ENCODE results near the gene ZNF414.

ZNF414 gene

DNA sequence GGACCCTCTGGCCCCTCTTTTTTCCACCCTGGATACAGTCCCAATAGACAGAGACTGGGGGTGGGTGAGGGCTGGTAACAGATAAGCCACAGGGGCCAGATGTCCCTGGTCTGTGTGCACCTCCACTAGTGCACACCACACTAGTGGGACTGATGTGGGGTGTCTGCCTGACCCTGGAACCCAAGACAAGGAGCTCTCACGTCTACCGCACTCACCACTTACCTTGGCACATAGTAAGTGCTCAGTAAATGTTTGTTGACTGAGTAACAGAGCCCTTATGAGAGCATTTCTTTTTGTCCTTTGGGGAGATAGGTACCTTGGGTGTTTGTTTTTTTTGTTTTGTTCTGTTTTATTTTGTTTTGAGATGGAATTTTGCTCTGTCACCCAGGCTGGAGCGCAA, 23.1 kb upstream of the ZNF414 start:
- no peak overlapping the region for H3K4me3 ChIP-seq (ENCODE audit: low read length)
- no peaks in the 10 kb centered on the region for H4K20me1 ChIP-seq (ENCODE audit: insufficient read depth, low read length)
- H3K27ac ChIP-seq (ENCODE audit: low read length), result no peak overlapping the region
- H2AFZ ChIP-seq (ENCODE audit: low read length), result no peak overlapping the region
- no peaks in the 10 kb centered on the region for H3F3A ChIP-seq (ENCODE audit: insufficient read depth, low read length)
- H3K79me2 ChIP-seq (ENCODE audit: low read length), result no peaks in the 10 kb centered on the region
- H3K4me2 ChIP-seq (ENCODE audit: low read depth, low read length), result no peak overlapping the region
- no peaks in the 10 kb centered on the region for H3K9me3 ChIP-seq (replicated peaks; ENCODE audit: insufficient read depth, low read length)
- no peak overlapping the region for H3K9ac ChIP-seq (ENCODE audit: low read length)
- H3K4me1 ChIP-seq (ENCODE audit: low read length), result no peaks in the 10 kb centered on the region
- no peaks in the 10 kb centered on the region for H3K36me3 ChIP-seq (replicated peaks; ENCODE audit: insufficient read depth, low read length)
- H3K9me2 ChIP-seq (replicated peaks; ENCODE audit: insufficient read depth, low read length), result no peaks in the 10 kb centered on the region
- no peak for TF ChIP-seq EZH2 (optimal IDR thresholded peaks at IDR 0.05; ENCODE audit: low read depth, low read length)
- no peak for TF ChIP-seq EZH2phosphoT487 (IDR thresholded peaks at IDR 0.05; ENCODE audit: low read length)
- TF ChIP-seq, protein P1, sequence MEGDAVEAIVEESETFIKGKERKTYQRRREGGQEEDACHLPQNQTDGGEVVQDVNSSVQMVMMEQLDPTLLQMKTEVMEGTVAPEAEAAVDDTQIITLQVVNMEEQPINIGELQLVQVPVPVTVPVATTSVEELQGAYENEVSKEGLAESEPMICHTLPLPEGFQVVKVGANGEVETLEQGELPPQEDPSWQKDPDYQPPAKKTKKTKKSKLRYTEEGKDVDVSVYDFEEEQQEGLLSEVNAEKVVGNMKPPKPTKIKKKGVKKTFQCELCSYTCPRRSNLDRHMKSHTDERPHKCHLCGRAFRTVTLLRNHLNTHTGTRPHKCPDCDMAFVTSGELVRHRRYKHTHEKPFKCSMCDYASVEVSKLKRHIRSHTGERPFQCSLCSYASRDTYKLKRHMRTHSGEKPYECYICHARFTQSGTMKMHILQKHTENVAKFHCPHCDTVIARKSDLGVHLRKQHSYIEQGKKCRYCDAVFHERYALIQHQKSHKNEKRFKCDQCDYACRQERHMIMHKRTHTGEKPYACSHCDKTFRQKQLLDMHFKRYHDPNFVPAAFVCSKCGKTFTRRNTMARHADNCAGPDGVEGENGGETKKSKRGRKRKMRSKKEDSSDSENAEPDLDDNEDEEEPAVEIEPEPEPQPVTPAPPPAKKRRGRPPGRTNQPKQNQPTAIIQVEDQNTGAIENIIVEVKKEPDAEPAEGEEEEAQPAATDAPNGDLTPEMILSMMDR (IDR thresholded peaks at IDR 0.05; ENCODE audit: low read length), result no peak
- H3K27me3 ChIP-seq (replicated peaks; ENCODE audit: insufficient read depth, low read length), result peaks cover 78% of the 10 kb centered on the region
- DNase-seq, result no peak

DNA sequence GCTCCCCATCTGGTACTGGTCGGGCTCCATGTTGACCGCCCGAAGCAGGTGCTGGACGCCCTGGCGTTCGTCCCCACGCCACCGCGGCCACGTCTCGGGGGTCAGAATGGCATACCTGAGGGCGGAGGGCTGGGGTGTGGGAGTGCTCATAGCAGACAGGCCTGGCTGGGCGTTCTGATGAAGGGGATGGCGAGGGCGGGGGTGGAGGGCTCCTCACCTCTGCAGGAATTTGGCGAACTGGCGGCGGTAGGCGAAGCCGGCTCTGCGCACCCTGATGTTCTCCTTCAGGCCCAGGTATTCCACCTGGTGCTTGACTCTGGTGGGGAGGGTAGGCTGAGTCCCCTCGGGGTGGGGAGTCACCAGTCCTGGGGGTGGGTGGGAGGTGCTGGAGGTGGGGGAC, 22.3 kb upstream of the ZNF414 start:
- no peaks in the 10 kb centered on the region for H3K79me2 ChIP-seq (ENCODE audit: low read length)
- no peak for TF ChIP-seq EZH2 (optimal IDR thresholded peaks at IDR 0.05; ENCODE audit: low read depth, low read length)
- TF ChIP-seq EZH2phosphoT487 (IDR thresholded peaks at IDR 0.05; ENCODE audit: low read length), result no peak
- TF ChIP-seq, protein P1 (IDR thresholded peaks at IDR 0.05; ENCODE audit: low read length), result no peak
- no peak overlapping the region for H3K4me3 ChIP-seq (ENCODE audit: low read length)
- no peaks in the 10 kb centered on the region for H3K36me3 ChIP-seq (replicated peaks; ENCODE audit: insufficient read depth, low read length)
- no peak overlapping the region for H3K27ac ChIP-seq (ENCODE audit: low read length)
- H2AFZ ChIP-seq (ENCODE audit: low read length), result no peak overlapping the region
- H4K20me1 ChIP-seq (ENCODE audit: insufficient read depth, low read length), result no peaks in the 10 kb centered on the region
- H3K9ac ChIP-seq (ENCODE audit: low read length), result no peak overlapping the region
- H3K9me3 ChIP-seq (replicated peaks; ENCODE audit: insufficient read depth, low read length), result no peaks in the 10 kb centered on the region
- peaks cover 78% of the 10 kb centered on the region for H3K27me3 ChIP-seq (replicated peaks; ENCODE audit: insufficient read depth, low read length)
- no peaks in the 10 kb centered on the region for H3F3A ChIP-seq (ENCODE audit: insufficient read depth, low read length)
- H3K9me2 ChIP-seq (replicated peaks; ENCODE audit: insufficient read depth, low read length), result no peaks in the 10 kb centered on the region
- no peak overlapping the region for H3K4me2 ChIP-seq (ENCODE audit: low read depth, low read length)
- DNase-seq, result no peak
- H3K4me1 ChIP-seq (ENCODE audit: low read length), result no peaks in the 10 kb centered on the region

DNA sequence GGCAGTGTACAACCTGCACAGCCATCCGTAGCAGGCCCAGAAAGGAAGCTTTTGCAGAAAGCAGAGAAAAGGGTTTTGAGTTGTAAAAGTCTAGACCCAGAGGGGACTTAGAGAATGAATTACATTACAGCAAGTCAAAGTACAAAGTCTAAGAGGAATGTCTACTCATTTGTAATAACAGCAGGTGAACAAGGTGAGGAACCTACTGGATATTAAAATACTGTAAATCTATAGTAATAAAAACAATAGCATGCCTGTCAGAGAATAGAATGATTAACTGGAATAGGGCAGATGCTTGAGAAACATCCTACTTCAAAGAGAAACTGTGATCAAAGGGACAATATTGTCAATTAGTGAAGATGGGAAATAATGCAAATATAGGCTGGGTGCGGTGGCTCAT, 18.3 kb upstream of the ZNF414 start:
- no peak overlapping the region for H3K4me2 ChIP-seq (ENCODE audit: low read depth, low read length)
- H3K9me2 ChIP-seq (replicated peaks; ENCODE audit: insufficient read depth, low read length), result no peaks in the 10 kb centered on the region
- no peak overlapping the region for H3K4me3 ChIP-seq (ENCODE audit: low read length)
- H2AFZ ChIP-seq (ENCODE audit: low read length), result no peak overlapping the region
- no peak for DNase-seq
- H3K27me3 ChIP-seq (replicated peaks; ENCODE audit: insufficient read depth, low read length), result peaks cover 89% of the 10 kb centered on the region
- H3K79me2 ChIP-seq (ENCODE audit: low read length), result no peaks in the 10 kb centered on the region
- no peak overlapping the region for H3K9ac ChIP-seq (ENCODE audit: low read length)
- no peaks in the 10 kb centered on the region for H4K20me1 ChIP-seq (ENCODE audit: insufficient read depth, low read length)
- H3K4me1 ChIP-seq (ENCODE audit: low read length), result no peaks in the 10 kb centered on the region
- no peaks in the 10 kb centered on the region for H3K9me3 ChIP-seq (replicated peaks; ENCODE audit: insufficient read depth, low read length)
- no peak overlapping the region for H3K27ac ChIP-seq (ENCODE audit: low read length)
- no peak for TF ChIP-seq EZH2phosphoT487 (IDR thresholded peaks at IDR 0.05; ENCODE audit: low read length)
- TF ChIP-seq, protein P1 (IDR thresholded peaks at IDR 0.05; ENCODE audit: low read length), result no peak
- no peak for TF ChIP-seq EZH2 (optimal IDR thresholded peaks at IDR 0.05; ENCODE audit: low read depth, low read length)
- H3K36me3 ChIP-seq (replicated peaks; ENCODE audit: insufficient read depth, low read length), result no peaks in the 10 kb centered on the region
- H3F3A ChIP-seq (ENCODE audit: insufficient read depth, low read length), result no peaks in the 10 kb centered on the region

All from MM.1S (cell line).